NCI-H345 treated with DMSO at 0.1 percent for 48 hours (cell line): ENCODE data around the gene PACRG.
"Not testable (repeated sequence)": the region's sequence is repeated elsewhere in the genome, so short reads cannot be mapped to it uniquely, and the experiment has no call there.

Source experiments
- DNase-seq: peaks from one replicate; lab custom pipeline; 2025; ENCODE audit not compliant: unreplicated experiment; lab: John Stamatoyannopoulos, UW

The PACRG gene

DNA sequence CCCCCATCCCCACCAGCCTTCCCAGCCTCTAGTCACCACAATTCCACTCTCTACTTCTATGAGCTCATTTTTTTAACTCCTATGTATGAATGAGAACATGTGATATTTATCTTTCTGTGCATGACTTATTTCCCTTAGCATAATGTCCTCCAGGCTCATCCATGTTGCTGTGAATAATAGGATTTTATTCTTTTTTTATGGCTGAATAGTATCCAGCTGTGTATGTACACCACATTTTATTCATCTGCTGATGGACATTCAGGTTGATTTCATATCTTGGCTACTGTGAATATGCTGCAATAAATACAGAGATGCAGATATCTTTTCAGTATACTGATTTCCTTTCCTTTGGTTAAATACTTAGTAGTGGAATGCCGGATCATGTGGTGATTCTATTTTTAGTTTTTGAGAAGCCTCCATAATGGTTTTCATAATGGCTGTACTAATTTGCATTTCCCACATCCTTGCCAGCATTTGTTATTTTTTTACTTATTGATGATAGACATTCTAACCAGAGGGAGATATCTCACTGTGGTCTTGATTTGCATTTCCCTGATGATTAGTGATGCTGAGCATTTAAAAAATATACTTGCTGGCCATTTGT is 194.9 kb downstream of the PACRG start:
- no peak for DNase-seq

DNA sequence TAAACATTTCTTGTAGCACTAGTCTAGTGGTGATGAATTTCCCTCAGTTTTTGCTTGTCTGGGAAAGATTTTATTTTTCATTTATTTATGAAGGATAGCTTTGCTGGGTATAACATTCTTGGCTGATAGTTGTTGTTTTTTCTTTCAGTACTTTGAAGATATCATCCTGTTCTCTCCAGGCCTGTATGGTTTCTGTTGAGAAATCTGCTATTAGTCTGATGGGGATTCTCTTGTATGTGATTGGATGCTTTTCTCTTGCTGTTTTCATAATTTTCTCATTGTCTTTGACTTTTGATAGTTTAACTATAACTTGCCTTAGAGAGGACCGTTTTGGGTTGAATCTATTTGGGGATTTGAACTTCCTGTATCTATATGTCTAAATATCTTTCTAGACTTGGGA is 207.1 kb downstream of the PACRG start:
- no peak for DNase-seq

DNA sequence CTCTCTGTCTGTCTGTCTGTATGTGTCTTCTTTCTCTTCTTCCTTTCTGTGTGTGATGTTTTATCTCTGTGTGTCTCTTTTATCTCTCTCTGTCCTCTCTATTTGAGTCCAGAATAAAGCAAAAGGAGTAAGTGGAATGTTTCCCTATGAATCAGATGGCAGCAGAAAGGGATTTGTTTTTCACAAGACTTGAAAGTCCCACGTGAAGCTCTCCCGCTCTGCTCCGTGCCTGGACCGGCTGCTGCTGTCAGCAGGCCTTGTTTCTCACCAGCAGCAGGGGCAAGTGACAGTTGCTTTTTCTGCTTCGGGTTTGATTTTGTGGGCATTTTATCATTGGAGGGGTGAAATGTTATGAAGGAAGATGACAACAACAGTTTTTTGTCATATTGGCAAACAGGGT is 212.7 kb downstream of the PACRG start:
- DNase-seq: no peak

DNA sequence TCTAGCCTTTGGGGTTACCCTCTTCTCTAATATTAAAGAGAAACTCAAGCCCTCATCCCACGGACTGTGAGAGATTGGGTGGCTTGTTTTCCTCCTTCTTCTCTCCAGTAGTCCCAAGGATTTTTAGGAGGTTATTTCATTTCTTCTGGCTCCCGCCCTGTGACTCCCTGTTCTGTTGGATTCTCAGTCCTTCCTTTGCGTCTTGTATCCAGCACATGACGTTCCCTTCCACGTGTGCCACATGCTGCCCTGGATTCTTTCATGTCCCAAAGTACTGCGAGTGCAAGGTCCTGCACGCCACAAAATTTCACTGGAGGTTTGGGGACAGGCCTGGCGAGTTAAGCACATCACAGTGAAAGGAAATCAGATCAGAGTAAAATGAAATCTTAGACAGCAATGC is 213.4 kb downstream of the PACRG start:
- no peak for DNase-seq

DNA sequence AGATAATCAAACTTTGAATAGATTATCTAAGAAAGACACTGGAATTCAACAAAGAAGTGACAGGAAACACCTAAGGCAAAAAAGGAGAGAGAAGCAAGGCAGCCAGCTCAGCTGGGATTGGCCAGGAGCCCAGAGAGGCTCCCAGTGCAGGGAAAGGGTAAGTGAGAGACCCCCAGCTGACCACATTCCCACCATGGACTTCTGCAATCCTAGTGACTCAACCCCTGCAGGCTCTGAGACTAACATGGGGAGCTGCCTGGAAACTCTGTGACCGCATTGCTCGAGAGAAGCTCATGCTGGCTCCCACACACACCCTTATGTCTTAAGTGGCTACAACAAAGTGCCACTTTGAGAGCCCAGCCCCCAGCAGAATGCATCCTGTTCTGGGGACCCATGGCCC is 215.1 kb downstream of the PACRG start:
- no peak for DNase-seq

DNA sequence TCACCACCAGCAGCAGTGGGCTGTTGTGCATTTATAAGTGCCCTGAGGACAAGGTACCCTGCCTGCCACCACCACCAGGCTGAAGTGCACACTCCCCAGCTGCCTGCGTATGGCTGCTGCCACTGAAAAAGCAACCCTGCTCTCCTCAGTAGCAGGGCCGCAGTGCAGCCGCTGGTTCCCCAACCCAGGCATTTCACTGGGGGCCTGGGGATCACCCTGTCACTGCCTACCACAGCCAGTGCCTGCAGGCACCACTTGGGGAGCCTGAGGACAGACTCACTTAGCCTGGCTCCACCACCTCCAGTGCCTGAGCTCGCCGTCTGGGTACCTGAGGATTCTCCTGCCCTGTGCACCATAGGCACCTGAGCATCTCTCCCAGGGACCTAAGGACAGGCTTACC is 215.6 kb downstream of the PACRG start:
- DNase-seq: no peak

DNA sequence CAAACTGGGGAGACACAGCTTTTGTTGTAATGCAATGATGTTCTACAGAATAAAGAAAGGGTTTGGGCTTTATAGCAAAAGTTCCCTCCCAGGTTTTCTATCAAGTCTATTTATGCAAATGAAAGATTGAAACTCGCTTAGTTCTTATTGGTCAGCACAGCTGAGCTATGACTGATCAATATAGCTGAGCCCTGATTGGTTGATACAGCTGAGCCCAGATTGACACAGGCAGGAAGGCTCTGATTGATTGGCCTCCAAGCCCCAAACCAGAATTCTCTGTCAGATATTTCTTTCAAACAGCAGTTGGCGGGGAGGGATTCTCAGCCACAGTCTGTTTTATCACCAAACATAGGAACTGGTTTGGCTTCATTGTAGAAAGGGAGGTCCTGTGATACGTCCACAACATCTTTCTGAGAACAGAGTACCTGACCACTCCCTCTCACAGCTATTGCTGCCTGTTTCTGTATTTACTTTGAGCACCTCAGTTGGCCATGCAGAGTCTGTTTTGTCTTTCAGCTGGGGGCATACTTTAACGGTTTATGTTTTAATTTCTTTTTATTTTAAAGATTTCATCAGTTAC is 223.5 kb downstream of the PACRG start:
- DNase-seq: no peak

DNA sequence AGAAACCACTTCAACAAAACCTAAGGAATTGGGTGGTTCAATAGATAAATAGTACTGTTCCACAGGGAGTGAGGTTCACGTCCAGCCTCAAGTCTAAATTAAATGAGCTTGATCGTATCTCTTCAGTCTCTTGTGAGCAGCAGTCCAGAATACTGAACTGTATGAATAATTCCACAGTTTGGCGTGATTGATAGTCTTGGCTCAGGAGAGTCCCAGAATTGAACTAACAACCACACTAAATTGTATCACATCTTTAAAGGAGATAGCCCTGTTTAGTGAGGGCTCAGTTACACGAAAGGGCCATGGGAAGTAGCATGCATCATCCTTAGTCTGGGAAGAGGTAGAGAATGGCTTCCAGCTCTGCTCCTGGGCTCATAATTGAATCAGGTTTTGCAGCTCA is 224.6 kb downstream of the PACRG start:
- no peak for DNase-seq

DNA sequence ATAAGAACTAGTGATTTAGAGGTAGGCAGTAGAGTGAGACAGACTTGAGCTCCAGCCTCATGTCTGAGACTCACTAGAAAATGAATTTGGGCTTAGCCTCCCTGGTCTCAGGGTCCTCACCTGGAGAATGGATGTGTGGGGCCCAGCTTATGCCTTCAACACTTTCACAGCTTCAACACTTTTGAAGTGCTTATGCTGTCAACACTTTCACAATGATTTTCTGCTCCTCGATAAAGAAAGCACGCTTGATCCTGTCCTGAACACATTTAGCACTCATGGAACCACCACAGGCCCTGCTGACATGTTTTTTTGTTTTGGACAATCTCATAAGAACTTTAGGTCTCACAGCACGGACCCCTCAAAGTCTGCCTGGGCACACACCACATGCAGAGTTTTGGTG is 229.3 kb downstream of the PACRG start:
- DNase-seq: no peak

DNA sequence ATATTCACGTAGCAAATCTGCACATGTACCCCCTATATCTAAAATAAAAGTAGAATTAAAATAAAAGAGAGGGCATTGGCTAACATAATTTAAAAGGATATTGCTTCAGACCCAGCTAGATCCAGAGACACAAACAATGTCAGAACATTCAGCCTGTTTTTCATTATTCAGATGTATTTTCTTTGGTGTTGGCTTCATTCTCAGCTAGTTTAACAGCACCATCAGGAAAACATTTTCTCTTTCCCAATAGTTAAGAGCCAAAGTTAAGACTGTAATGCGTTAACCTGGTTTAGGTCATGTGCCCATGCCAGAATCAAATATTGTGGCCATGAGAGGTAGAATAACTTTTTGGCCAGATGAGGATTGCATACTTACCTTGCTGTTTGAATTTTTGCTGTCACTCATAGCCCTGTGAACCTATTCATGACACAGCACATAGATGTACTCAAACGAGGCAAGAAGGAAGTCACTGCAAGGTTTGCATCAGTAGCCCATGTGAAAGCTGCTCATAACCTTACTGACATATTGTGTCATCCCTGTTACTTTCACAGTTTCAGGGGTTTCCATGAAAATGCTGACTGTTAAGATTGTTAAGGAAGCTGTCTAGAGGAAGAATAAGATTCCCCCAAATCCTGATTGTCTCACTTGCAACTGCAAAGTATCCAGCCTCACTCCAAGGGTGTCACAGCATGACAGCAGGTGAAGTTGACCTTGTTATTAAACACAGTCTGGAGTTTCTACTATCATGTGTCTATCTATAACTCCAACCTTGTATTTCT is 233.1 kb downstream of the PACRG start:
- no peak for DNase-seq

DNA sequence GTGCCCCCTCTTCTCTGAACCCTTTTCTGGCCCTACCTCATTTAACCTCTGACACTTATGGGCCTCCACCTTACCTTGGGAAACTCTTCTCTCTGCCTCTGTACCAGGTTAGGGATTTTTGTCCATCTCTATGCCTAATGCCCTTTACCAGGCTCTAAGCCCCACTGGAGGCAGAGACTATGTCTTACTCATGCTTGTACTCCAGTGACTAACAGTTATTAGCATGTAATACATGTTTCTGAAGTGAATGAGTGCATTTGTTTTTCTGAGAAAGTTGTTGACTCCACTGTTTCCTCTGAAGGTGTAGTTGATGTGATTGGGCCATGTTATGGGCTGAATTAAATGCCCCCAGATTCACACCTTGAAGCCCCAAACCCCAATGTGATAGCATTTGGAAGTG is 234.3 kb downstream of the PACRG start:
- DNase-seq: no peak

DNA sequence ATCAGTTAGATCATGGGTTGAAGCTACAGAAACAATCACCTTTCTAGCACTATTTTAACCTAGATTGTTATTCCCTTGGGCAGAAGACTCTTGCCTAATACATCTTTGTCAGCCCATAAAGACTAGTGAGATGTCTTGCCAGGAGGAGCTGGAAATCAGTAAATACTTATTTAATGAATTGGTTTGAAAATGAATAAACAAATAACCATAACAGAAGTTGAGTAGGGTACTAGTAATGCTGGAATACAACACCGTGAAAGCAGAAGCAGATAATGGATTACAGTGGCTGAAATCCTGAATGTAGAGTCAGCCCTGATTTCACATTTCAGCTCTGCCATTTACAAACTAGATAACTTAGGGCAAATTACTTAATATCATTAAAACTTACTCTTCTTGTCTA is 236.1 kb downstream of the PACRG start:
- no peak for DNase-seq

DNA sequence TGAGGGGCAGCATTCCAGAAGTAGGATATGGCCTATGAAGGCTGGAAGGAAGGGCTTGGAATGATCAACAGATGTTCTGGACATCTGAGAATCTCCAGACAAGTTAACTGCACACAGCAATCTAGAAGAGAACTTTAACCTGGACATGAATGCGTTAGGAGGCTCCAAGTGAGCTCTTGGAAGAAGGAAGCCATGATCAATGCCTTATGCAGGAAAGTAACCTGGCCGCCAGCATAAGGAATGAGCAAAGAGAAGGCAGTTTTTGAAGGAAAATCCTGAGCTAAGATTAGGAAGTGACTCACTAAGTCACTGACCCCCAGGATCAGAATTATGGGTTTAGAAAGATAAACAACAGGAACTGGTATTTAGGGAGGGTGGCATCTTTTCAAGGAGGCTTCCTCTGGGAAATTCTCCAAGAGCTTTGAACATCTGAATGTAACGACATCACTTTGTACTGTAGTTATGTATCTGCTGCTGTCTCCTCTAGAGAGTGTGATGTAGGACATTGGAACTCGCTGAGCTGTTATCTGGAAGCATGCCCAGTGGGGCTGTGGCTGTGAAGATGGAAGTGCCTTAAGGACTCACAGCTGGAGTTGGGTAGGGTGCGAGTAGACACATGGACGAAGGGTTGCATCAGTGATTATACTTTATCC is 236.8 kb downstream of the PACRG start:
- no peak for DNase-seq

DNA sequence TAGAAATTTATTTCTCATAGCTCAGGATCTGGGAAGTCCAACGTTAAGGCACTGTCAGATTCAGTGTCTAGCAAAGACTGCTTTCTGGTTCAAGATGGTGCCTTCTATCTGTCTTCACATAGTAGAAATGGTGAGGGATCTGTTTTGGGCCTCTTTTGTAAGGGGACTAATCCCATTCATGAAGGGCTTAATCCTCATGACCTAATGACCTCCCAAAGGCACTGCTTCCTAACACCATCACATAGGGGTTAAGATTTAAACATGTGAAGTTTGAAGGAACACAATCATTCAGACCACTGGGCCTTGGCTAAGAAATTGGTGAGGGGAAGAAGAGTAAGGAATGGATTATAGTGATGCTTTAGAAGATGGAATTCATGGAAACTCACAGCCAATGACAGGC is 237.6 kb downstream of the PACRG start:
- DNase-seq: no peak

DNA sequence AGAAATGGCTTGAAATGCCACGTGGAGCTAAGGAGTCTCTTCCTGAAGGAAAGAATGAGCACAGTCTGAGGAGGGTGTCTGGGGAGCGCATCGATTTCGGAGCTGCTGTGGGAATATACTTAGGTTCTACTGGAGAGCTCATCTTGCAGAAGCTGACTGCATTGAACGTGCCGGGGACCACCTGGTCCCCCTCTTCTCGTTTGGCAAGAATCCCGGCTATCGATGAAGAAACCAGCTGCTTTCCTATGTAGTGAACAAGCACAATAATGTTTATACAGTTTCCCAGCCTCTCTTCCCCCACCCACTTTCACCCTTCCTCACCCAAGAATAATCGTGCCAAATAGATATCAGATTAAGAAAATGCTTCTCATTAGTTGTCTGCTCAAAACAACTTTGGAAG is 242.5 kb downstream of the PACRG start:
- DNase-seq: no peak

DNA sequence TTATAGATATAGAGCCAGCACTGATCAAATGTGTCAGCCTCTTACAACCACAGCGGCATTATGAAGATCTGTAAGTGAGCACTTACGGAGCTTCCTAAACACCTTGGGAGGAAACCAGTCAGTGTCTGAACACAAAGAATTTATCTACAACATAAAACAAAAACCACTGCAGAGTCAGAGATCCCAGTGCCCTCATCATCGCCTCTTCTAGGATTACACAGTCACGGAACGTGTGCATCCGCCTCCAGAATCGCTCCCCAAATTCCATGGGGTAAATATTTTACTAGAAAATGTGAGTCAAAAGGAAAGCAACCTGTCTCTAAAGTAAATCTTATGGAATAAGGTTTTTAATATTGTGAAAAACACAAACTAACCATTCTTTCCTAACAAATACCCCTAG is 243.6 kb downstream of the PACRG start:
- no peak for DNase-seq

DNA sequence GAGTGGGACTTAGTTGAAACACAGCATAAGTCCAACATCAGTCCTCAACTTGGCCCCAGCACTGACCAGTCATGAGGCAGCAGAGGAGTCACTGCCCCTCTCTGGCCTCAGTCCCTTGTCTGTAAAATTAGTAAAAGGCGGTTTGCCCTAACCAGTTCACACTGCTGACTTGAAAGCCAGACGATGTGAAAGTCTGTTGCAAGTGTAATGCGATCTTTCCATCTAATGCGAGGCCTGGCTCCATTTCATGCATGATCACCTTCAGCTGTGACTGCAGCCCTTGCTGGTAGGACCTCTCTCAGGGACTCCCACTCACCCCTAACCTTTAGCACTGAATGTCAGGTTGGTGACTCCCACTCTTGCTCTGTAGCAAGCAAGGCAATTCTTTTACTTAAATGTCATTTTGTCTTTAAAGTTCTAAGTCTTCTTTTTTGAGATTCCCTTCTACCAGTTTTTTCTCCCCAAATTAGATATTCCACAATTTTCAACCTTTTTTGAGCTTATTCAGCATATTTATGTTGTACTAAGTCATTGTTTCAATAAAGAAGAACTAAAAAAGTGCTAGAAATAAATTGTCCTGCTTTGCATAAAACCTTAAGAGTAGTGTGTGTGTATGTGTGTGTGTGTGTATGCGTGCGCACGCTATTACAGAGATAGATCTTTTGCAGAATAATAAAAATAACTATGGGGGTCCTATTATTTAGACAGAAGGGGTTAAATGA is 245.5 kb downstream of the PACRG start:
- DNase-seq: no peak

DNA sequence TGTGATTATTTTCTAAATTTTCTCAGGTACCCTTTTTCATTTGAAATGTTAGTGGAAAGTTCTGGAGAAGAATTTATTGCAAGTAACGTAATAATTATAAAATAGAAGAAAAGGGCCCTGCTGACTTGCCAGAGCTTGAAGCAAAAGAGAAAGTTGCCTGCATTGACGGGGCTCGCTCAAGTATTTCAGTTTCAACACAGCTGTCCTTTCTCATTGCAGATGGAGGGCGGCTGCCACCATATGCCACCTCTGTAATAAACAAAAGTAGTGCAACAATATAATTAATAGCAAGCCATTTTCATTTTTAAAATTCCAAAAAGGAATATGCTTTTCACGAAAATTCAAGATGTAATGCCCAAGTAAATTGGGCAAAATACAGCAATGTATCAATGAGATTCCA is 246.2 kb downstream of the PACRG start:
- DNase-seq: no peak

DNA sequence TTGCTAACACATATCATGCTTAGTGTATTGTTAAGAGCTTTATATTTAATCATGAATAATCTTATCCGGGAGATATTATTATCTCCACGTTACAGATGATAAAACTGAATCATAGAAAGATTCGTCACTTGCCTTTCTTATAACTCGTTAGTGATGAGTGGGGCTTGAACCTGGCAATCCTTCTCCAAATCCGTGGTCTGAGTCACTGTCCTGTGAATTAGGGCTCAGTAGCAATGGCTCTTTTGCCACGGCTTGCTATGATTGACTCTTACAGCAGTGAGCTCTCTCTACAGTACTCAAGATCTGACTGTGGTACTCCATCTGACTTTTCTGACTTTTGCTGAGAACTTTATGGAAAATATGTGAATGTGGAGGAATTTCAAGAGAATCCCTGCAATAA is 246.9 kb downstream of the PACRG start:
- DNase-seq: no peak

DNA sequence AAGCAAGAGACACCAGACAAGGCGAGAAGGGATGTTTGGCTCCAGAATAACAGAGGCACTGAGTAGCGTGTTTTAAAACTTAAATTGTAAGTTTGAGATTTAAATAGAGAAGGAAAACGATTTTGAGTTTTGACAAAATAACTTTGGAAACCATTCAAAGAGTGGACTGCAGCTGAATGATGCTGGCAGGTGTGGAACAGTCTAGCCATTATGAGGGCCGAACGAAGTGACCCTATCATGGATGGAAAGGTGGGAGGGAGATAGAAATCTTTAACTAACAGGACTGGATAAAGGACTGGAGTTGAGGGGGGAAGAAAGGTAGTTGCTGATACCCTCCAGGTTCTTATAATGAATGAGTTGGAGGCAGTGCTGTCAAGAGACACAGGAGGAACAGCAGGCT is 248.4 kb downstream of the PACRG start:
- DNase-seq: no peak

DNA sequence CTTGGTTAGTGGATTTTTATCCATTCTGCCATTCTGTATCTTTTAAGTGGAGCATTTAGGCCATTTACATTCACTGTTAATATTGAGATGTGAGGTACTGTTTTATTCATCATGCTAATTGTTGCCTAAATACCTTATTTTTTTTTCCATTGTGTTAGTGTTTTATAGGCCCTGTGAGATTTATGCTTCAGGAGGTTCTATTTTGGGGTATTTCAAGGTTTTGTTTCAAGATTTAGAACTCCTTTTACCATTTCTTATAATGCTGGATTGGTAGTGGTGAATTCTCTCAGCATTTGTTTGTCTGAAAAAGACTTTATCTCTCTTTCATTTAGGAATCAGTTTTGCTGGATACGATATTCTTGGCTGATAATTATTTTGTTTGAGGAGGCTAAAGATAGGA is 255.5 kb downstream of the PACRG start:
- not testable (repeated sequence) for DNase-seq

DNA sequence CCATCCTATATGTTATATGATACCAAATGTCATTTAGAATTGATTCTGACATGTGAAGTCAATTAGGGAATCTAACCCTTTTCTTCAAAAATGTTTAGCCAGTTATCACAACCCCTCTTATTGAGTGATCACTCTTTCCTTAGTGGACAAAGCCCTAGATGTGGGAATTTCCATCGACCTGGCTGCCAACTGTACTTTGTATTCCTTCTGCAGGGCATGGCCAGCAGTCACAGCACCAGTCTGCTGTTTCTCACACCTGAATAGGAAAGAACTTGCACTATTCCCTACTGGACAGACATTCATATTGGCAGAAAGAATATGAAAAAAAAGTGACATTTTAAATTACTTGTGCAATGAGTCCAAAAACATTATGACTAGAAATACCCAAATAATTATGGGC is 271.0 kb downstream of the PACRG start:
- DNase-seq: no peak
